Activated naive CD4-positive, alpha-beta T cell treated with Interleukin-2 at 50 U/mL for 16 hours (primary cell): ENCODE measurements around the gene DDR2.
"Not testable (repeated sequence)": the region's sequence is repeated elsewhere in the genome, so short reads cannot be mapped to it uniquely, and the experiment has no call there.

ENCODE experiments used
- DNase-seq: peaks from one replicate; pipeline ENCODE4 v3.0.0-alpha.2; 2020

DDR2 gene

DNA sequence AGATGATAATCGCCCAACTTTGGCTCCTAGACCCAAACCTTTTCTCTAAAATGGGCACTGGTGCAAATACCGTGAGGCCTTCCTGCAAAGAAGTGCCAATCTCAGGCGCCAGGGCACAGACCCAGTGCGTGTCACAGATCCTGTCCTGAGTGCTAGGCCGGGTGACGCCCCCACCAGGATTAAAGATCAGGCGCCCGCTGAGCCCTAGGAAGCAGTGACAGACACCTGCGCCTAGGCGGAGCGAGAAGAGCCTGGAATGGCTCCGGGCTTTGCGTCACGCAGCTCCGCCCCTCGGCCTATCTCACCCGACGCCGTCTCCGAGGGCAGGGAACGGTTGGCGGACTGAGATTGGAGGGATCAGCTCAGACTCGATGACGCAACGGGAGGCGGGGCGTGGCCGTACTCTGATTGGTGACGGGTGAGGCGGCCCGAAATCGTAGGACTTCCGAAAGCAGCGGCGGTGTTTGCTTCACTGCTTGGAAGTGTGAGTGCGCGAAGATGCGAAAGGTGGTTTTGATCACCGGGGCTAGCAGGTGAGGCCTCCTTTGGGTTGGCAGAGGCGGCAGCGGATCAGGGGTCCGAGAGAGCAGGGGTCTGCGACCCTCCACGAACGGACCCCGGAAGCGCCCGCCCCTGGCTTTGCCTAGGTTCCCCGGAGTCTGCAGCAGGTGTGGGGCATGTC is 158.2 kb downstream of the DDR2 start, which contains the start of gene HSD17B7:
HSD17B7 (plus strand) TSS at position 400 of the 682 bp plus-strand sequence; CDS start at position 499, 99 bp downstream.
- peak; percentile 76 for DNase-seq

GRCh38 chr1:162790985-162791357 is 158.7 kb downstream of the DDR2 start:
- DNase-seq, result not testable (repeated sequence)

GRCh38 chr1:162794284-162794683 is 162.0 kb downstream of the DDR2 start:
- not testable (repeated sequence) for DNase-seq

DNA sequence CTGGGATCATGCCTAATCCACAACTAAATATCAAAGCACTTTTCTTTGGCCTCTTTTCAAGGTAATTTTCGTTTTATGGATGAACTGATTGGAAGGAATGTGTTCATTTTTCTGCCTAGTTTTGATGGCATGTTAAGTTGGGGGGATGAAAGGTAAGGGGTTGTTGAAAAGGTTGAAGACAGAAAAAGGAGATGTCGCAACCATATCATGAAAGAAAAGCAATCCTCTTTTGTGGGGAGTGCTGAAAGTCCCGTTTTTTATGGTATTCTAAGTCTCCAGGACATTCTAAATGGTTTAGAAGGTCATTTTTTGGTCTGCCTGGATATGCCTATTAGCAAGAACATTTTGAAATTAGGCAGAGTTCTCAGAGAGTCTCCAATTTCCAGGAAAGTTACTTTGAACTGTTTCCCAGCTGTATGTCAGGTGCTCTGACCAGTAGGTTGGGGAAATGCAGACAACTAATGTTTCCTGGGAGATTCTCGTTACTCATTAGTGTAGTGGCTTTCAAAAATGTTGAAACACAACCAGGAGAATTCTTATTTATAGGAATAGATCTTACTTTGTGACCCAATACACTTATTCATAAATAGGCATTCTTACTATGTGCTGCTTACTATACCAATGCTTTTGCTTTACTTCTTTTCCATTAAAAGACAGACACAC is 164.5 kb downstream of the DDR2 start:
- not testable (repeated sequence) for DNase-seq

GRCh38 chr1:162799995-162800830 is 167.9 kb downstream of the DDR2 start:
- not testable (repeated sequence) for DNase-seq

DNA sequence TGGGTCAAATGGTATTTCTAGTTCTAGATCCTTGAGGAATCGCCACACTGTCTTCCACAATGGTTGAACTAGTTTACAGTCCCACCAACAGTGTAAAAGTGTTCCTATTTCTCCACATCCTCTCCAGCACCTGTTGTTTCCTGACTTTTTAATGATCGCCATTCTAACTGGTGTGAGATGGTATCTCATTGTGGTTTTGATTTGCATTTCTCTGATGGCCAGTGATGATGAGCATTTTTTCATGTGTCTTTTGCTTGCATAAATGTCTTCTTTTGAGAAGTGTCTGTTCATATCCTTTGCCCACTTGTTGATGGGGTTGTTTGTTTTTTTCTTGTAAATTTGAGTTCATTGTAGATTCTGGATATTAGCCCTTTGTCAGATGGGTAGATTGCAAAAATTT is 175.2 kb downstream of the DDR2 start:
- not testable (repeated sequence) for DNase-seq

GRCh38 chr1:162812357-162812756 is 180.1 kb downstream of the DDR2 start:
- not testable (repeated sequence) for DNase-seq

DNA sequence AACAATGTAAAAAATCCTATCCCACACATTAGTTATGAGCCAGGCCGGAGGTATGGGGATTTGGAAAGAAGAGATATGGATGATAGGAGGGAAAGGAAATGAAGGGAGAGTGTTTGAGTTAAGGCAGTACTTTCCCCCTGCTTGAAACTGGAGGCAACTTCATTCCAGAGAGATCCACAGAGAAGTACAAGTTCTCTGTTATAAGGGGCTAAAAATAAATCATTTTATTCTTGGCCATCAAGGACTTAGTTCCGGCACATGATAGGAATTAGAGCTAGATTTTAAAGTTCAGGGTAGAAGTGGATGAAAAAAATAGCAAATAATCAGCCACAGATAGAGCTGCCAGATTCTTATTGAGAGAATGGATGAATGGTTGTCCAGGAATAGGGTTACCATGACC is 185.9 kb downstream of the DDR2 start:
- DNase-seq, result not testable (repeated sequence)

DNA sequence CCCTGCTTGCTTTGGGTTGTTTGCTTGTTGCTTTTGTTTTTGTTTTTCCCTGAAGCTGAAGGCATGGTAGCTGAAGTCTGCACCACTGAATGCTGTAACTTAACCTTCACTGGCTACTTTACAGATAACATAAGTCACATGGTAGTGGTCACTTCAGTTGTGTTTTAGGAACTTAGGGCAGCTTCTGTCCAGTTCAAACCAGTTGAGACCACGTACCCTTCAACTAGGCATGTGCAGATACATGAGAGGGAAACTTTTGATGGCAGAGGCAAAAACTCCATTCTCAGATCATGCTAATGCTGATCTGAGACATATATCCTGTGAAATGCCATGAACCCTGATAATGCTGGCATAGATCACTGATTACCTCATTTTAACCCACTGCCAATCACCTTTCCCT is 186.4 kb downstream of the DDR2 start:
- not testable (repeated sequence) for DNase-seq

- no peak for DNase-seq
These were observed 190.3 kb downstream of the DDR2 start for GRCh38 chr1:162822391-162823200.

- DNase-seq, result peak; percentile 25
These were observed 191.0 kb downstream of the DDR2 start for GRCh38 chr1:162823231-162823630.

DNA sequence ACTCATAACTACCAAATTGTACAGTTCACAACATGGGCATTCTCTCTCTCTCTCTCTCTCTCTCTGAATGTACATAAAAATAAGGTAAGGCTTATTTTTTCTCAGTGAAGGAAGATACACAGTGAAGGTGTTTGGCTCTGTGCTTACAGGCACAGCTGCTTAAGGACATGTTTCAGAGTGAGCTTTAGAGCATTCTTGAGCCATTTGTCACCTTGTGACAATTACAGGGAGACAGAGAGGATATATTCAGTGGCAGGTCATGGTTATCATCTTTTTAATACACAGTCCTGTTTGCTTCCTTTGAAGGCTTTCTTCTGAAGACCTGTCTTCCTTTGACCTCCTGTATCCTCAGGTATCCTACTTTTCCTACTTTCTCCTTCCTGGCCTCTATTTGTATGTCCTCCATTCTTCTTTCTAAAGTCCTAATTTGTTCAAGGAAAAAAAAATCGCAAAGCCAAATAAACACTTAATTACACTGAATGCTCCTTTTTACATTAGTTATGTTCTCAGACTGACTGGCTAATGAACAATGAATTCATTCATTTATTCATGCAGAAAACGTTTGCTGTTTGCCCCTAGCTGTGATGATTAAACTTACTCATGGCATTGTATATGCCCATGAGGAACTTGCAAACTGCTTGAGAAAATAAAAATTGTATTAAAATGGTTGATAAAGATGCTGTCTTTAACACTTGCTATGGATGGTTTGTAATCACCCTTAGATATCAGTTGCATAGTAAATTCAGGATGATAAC is 191.7 kb downstream of the DDR2 start:
- no peak for DNase-seq

- DNase-seq, result no peak
These were observed 197.0 kb downstream of the DDR2 start for GRCh38 chr1:162829268-162829667.

DNA sequence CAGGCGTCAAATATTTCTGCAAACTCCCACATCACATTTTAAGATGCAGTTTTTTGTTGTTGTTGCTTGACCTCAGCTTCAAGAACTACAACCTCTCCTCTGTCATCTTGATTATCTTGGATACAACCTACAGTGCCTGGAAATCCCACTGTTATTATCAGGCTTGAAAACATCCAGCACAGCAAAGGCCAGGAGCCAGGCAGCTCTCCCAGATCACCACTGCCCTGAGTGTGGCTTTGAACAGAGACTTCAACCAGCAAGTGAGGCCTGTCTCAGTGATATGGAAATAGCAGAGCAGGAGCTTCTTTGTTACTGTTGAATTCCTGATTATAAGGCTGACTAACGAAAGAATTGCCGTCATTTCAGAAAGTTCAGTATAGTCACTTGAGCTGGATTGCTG is 200.2 kb downstream of the DDR2 start:
- no peak for DNase-seq

GRCh38 chr1:162835157-162835899 is 203.1 kb downstream of the DDR2 start:
- DNase-seq, result no peak
